CMK (cell line): ENCODE measurements around the gene NABP2.
A peak's percentile ranks its signal among the peaks of the same experiment; 100 is the strongest.
"Not testable (repeated sequence)": the region's sequence is repeated elsewhere in the genome, so short reads cannot be mapped to it uniquely, and the experiment has no call there.

Experiments
- DNase-seq: peaks from one replicate; pipeline ENCODE4 v3.0.0-alpha.2; 2010; ENCODE audit warnings: low read depth

NABP2 gene

DNA sequence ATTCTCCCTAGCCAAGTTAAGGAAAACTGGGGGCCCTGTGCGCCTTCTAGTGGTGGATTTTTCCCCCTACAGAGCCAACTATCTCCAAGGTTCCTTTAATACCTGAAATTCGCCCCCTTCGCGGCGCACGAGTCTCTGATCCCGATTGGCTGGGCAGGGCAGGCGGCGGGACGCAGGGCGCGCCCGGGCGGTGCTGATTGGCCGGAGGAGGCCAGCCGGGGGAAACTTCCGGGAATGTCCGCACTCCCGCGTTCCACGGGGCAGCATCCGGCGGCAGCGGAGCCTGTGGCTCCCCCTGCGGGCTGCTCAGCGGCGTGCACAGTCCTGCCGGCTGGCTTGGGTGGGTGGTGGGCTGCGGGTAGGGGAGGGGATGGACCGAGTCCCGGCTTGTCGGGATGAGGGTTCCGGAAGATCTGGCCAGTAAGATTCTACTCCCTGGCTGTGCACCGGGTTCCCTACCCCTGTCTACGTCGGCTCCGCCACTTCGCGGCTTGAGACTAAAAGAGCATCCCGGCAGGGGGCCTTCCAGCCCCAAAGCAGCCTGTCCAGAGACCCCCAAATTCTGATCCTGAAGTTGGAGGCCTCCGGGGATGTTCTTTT is at the start of gene NABP2:
TSS of gene NABP2 (plus strand) at position 241 of the 600 bp plus-strand sequence. CDS start 515 bp downstream, outside the sequence.
- DNase-seq = peak; percentile 85

DNA sequence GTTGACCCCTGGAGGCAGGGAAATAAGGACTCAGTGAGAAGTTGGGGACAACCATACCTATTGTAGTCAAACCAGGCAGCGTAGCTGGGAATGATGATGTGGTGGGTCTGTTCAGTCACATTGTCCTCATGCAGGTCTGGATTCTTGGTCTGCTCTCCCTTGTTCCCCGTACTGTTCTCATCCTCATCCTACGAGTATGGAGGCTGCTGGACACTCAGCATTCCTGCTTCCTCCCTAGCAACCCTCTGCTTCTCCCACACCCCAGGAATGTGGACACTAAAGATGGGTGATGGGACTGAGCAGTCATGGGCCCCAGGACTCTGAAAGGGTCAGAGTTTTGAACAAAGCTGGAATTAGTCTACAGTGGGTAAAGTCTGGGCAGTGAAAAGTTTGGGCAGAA is 45.8 kb upstream of the NABP2 start:
- no peak for DNase-seq

- no peak for DNase-seq
Observed at GRCh38 chr12:56186957-56187356, 37.2 kb upstream of the NABP2 start.

- DNase-seq = no peak
Observed at GRCh38 chr12:56188131-56188777, 35.9 kb upstream of the NABP2 start.

DNA sequence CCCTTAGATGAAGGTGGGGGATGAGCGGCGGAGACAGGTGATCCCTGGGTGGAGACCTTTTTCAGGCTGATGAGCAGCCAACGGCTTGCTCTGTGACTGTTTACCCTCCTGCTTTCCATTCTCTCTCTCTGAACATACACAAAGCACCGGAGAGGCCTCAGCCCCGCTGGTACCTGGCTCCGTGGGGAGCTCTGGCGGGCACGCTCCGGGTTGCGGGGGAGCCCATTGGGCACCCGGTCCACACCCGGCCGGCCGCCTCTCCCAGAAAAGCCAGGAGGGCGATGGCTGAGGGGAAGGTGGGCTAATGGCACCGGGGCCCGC is 35.4 kb upstream of the NABP2 start:
- DNase-seq = no peak

DNA sequence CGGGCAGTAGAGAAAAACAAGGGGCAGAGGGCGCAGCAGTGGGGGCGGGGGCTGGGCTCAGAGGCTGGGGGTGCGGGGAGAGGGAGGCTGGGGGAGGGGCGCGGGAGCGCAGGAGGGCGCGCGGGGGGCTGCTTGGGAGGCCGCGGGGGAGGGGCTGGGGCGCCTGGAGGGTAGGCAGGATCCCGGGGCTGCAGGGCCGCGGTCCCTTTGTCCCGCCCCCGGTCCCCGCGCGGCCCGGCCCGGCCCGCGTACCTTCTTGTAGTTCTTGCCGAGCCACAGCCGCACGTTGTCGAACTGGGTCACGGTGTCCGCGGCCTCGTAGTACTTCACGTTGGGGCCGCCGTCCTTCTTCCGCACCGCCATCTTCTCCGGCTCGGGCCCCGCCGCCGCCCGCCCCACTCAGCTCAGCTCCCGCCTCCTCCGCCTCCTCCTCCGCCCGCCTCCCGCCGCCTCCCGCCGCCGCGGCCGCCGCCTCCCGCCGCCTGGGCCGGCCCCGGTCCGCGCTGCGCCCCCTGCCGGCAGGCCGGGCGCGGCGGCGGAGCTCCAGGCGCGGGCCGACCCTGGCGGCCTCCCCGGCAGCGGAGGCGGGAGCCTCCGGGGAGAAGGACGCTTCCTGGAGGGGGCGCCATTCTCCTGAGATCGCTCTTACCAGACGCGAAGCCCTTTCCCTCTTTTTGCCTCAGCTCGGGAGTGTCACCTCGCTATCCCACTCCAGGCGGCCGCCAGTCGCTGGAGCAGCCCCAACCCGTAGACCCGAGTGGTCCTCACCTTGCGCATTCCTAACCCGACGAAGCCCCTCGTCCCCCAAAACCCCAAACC is 34.8 kb upstream of the NABP2 start, which contains the start of gene SMARCC2:
TSS of gene SMARCC2 (minus strand) at position 385 of the 819 bp plus-strand sequence. CDS start at position 363, 22 bp downstream.
- peak; percentile 76 for DNase-seq

GRCh38 chr12:56189918-56190694 is 34.0 kb upstream of the NABP2 start:
- peak; percentile 64 for DNase-seq

GRCh38 chr12:56190695-56191155 is 33.4 kb upstream of the NABP2 start:
- DNase-seq = no peak

DNA sequence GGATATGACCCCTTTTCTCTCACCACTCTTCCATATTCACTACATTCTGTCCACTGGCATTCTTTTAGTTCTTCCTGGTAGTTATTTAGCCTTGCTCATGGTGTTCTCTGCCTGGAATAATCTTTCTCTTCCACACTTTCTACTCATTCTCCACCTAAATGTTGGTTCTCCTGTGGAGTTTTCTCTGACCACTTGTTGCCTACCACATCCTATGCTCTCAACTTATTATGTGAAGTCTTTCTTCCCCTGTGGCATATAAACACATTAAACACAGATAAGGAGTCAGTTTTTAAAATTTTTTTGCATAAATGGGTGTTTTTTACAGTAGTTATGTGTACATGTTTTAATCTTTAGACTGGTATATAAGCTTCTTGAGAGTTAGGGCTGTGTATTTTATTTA is 31.6 kb upstream of the NABP2 start:
- DNase-seq = no peak

DNA sequence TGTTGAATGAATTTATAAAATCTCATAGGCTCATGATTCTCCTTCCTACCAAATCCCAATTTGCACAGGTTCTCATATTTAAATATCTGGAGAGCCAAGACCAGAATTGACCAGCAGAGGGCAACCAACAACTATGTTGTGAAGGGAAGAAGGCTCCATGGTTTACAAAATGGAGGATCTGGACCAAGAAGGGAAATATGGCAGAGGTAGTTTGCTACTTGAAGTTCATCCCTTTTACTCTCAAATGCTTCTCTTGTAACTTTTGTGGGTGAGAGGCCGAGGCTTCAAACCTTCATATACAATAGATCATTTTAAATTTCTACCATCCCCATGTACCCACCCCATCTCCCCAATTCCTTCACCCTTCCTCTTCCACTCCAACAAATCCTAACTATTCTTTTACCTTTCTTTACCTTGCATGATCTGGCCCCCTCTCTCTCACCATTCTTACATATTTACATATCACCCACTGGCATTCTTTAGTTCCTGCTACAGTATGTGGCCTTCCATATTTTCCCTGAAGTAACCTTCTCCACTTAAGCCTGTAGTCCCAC is 31.0 kb upstream of the NABP2 start:
- DNase-seq = no peak

GRCh38 chr12:56196818-56197550 is 27.2 kb upstream of the NABP2 start:
- DNase-seq = not testable (repeated sequence)

GRCh38 chr12:56197921-56198635 is 26.1 kb upstream of the NABP2 start:
- no peak for DNase-seq

GRCh38 chr12:56198836-56199235 is 25.3 kb upstream of the NABP2 start:
- DNase-seq = no peak

- no peak for DNase-seq
Observed at GRCh38 chr12:56202366-56202765, 21.8 kb upstream of the NABP2 start.

DNA sequence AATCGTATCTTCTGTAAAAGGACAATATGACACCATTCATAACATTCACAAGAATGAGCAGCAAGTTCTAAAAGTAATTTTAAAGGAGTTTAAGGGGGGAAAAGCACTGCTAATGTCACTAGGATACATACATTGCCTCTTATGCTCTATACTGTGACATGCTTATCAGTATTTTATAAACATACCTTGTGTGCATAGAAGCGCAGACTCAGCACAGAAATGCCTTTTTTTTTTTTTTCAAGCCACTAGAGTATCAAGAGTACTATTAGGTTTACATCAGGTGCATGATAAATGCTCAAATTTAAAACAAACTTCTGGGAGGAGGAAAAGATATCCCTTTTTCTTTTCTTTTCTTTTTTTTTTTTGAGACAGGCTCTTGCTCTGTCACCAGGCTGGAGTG is 21.3 kb upstream of the NABP2 start:
- DNase-seq = no peak

DNA sequence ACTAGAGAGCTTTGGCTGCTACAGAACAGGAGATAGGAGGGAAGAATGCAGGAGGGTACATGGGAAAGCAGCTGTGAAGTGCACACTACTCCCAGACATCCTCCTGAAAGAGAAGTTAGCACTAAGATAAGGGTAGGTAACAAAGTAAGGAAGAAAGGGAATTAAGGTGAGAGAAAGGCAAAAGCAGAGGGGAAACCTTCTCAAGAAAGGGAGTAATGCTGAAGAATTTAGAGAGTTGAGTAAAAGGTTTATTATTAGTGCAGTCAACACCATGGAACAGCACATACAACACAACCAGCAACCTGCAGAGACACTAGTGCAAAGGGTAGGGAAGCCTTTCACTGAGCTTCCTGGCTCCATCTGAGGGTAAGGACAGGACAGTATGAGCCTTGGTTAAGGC is 19.9 kb upstream of the NABP2 start:
- DNase-seq = no peak

GRCh38 chr12:56205445-56205844 is 18.7 kb upstream of the NABP2 start:
- no peak for DNase-seq

DNA sequence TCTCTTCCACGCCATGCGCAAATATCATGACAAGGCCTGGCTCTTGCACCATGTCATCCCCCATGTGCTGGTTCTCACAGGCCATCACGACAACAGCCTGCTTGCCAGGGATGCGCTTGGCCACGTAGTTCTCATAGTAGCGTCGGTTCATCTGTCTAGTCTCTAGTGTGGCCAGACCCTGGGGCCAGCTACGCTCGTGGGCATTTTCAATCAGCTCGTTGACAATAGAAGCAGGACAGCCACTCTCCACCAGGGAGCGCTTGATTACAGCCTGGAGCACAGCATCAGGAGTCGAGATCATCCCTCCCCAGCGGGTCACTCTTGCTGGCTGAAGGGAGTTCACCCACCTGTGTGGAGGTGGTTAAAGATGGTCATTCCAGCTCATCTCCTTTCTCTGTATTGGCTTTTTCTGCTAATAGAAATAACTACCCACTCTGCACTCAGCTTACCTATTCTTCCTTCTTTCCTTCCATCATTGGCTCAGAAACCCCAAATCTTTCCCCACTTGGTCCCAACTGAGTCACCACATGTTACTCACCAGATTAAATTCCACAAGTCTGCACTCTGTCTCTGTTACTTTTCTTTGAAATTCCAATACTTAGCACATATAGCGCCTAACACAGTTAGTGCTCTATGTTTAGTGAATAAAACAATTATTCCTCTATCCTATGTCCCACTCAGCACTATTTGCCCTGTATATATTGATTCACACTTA is 17.5 kb upstream of the NABP2 start:
- no peak for DNase-seq

GRCh38 chr12:56208006-56208405 is 16.1 kb upstream of the NABP2 start:
- DNase-seq = no peak

- no peak for DNase-seq
Observed at GRCh38 chr12:56212361-56212760, 11.8 kb upstream of the NABP2 start.
